K562 (cell line): ENCODE results near the gene MS4A8. TPM values are rescaled to one million over a fixed set of nuclear protein-coding genes. Genes with fewer than 3 reads are reported as not detected.

Source experiments
- ATAC-seq: fragments of 200-7000 bp; cut with Tn5 transposase; 3 replicates; pipeline ENCODE4 v1.9.1; 2020; ENCODE audit warnings: moderate library complexity
- BruUV-seq: library from RNA; stranded (reverse); fragments of 400-500 nt; replicated peaks from 2 replicates; lab custom pipeline; 2021; lab: Mats Ljungman, UMichigan
- CTCF ChIA-PET: fragments of 300-600 bp; formaldehyde crosslinking; extraction: SDS; loops from one replicate; lab custom pipeline; 2021; ENCODE audit warnings: low intra/inter-chr PET ratio; lab: Yijun Ruan, JAX
- POLR2A ChIA-PET: fragments of 300-600, 350-650 bp; sonication (Branson Sonifier 250); formaldehyde crosslinking; extraction: SDS; loops from one replicate; lab custom pipeline; 2021; ENCODE audit warnings: antibody characterized with exemption, inconsistent platforms; lab: Yijun Ruan, JAX
- DNase-seq, 4 experiments: peaks; one replicate each; pipeline versions ENCODE4 v3.0.0 to v3.0.0-alpha.2; 2011 to 2018; ENCODE audit warnings: low spot score in 3 of 4, mixed read lengths in 3 of 4; ENCODE audit errors: extremely low read depth in 1 of 4
- FAIRE-seq: peaks from 2 replicates; lab custom pipeline; 2011; peaks lifted over from hg19 to GRCh38; lab: Jason Lieb, UNC
- H2AFZ ChIP-seq: 2 replicates; pipeline ENCODE4 v1.6.0; 2011; ENCODE audit warnings: low read depth, low read length, control low read depth, inconsistent platforms
- H3K27ac ChIP-seq: fragments of 200-600 bp; 3 replicates; pipeline ENCODE4 v1.8.0; 2011; ENCODE audit warnings: low read depth, mild to moderate bottlenecking, control low read depth, inconsistent platforms, low read length, moderate library complexity, mixed read lengths; ENCODE audit errors: extremely low read depth
- H3K27me3 ChIP-seq, 2 experiments: fragments of 300-600 bp in 1 of 2; 2 replicates in 1 of 2; 3 replicates in 1 of 2; pipeline versions ENCODE4 v1.6.0 to v1.8.0; 2011; ENCODE audit warnings: inconsistent platforms in 2 of 2, low read length in 2 of 2, mild to moderate bottlenecking in 1 of 2, mixed read lengths in 1 of 2, moderate library complexity in 1 of 2; ENCODE audit not compliant: control insufficient read depth in 2 of 2, insufficient read depth in 2 of 2
- H3K36me3 ChIP-seq: fragments of 300-600 bp; 3 replicates; pipeline ENCODE4 v1.8.0; 2011; ENCODE audit warnings: mild to moderate bottlenecking, low read length, inconsistent platforms; ENCODE audit not compliant: control insufficient read depth, insufficient read depth
- H3K4me1 ChIP-seq, 2 experiments: fragments of 200-600 bp in 1 of 2; replicated peaks in 1 of 2; 2 replicates in 1 of 2; 3 replicates in 1 of 2; pipeline versions ENCODE4 v1.5.1 to v1.8.0; 2011; ENCODE audit warnings: inconsistent platforms in 2 of 2, low read length in 2 of 2, mild to moderate bottlenecking in 1 of 2, mixed read lengths in 1 of 2, moderate library complexity in 1 of 2; ENCODE audit not compliant: control insufficient read depth in 2 of 2, insufficient read depth in 2 of 2
- H3K4me2 ChIP-seq: 2 replicates; pipeline ENCODE4 v1.6.1; 2011; ENCODE audit warnings: low read length, control low read depth, inconsistent platforms, mixed read lengths; ENCODE audit not compliant: insufficient read depth
- H3K4me3 ChIP-seq: fragments of 200-600 bp; sonication (generic), shearing (Covaris generic); 2 replicates; pipeline ENCODE4 v1.5.1; 2016; ENCODE audit warnings: control low read depth, inconsistent platforms
- H3K79me2 ChIP-seq: fragments of 200-600 bp; 3 replicates; pipeline ENCODE4 v1.8.0; 2011; ENCODE audit warnings: low read length, inconsistent platforms; ENCODE audit not compliant: control insufficient read depth, insufficient read depth
- H3K9ac ChIP-seq, 2 experiments: 2 replicates each; pipeline versions ENCODE4 v1.6.0 to v1.6.1; 2011; ENCODE audit warnings: low read depth in 2 of 2, low read length in 2 of 2, control low read depth in 1 of 2, inconsistent platforms in 1 of 2, mild to moderate bottlenecking in 1 of 2, mixed read lengths in 1 of 2; ENCODE audit not compliant: insufficient read depth in 1 of 2
- H3K9me1 ChIP-seq: one replicate; pipeline ENCODE4 v1.6.0; 2011; ENCODE audit warnings: inconsistent platforms, mild to moderate bottlenecking, low read length, moderate library complexity; ENCODE audit not compliant: control insufficient read depth, insufficient read depth
- H3K9me3 ChIP-seq: replicated peaks from 2 replicates; pipeline ENCODE4 v1.5.1; 2011; ENCODE audit warnings: low read depth, low read length, inconsistent platforms; ENCODE audit not compliant: control insufficient read depth, insufficient read depth
- H4K20me1 ChIP-seq: replicated peaks from 2 replicates; pipeline ENCODE4 v1.6.1; 2011; ENCODE audit warnings: low read length, inconsistent platforms, mixed read lengths; ENCODE audit not compliant: control insufficient read depth, insufficient read depth
- WGBS: fragments of 100-300 bp; shearing (Covaris generic); methylation state at CpG from one replicate; pipeline ENCODE4 v1.1.6; 2016; ENCODE audit warnings: low coverage, mixed read lengths; ENCODE audit not compliant: insufficient coverage; ENCODE audit errors: missing lambda C conversion rate; 5-methylcytosine and 5-hydroxymethylcytosine counted together
- in situ Hi-C: fragments of 300-500 bp; cut with MboI; formaldehyde crosslinking; loops from 4 replicates; pipeline ENCODE4 v1.15.0; 2018; ENCODE audit warnings: inconsistent platforms, mixed read lengths
- intact Hi-C: fragments of 100-400 bp; cut with micrococcal nuclease; formaldehyde crosslinking; loops from 2 replicates; pipeline ENCODE4 v1.14.2; 2022
- polyA plus RNA-seq, 8 experiments: library from polyadenylated mRNA; depleted of rRNA in 4 of 8; stranded (reverse) in 5 of 8; unstranded in 3 of 8; fragments of >200 nt; fragmentation: Nextera tagmentation in 2 of 8; fragmentation: Illumina TruSeq in 1 of 8; extraction: Ambion mirVana in 2 of 8; extraction: Trizol in 1 of 8; gene quantifications; 2 replicates each; pipeline versions ENCODE4 v1.2.1 to v1.2.3, GENCODE V29; 2011 to 2014; ENCODE audit warnings: inconsistent platforms in 1 of 8, missing spikeins in 1 of 8
- total RNA-seq, 7 experiments: library from RNA; depleted of rRNA in 6 of 7; stranded (reverse); fragments of >200 nt in 6 of 7; fragmentation: Illumina TruSeq in 2 of 7; extraction: Trizol in 2 of 7; gene quantifications; 2 replicates each; pipeline versions ENCODE4 v1.2.1 to v1.2.3, GENCODE V29; 2011 to 2021; ENCODE audit warnings: low replicate concordance in 1 of 7
- TF ChIP-seq, protein P1 (sequence below), 3 experiments: IDR thresholded peaks in 2 of 3; conservative IDR thresholded peaks in 1 of 3; 2 replicates each; pipeline ENCODE4 v1.5.1; 2011 to 2012; ENCODE audit warnings: low read length in 3 of 3, mild to moderate bottlenecking in 3 of 3, control low read depth in 2 of 3, improper control_type of control experiment in 1 of 3, inconsistent platforms in 1 of 3, low read depth in 1 of 3, mixed read lengths in 1 of 3, moderate library complexity in 1 of 3; ENCODE audit not compliant: insufficient read depth in 2 of 3
- TF ChIP-seq, protein P2 (sequence below): fragments of 250-450 bp; sonication (Bioruptor Pico); IDR thresholded peaks from 2 replicates; pipeline ENCODE4 v1.4.0; 2020; ENCODE audit warnings: mild to moderate bottlenecking, moderate library complexity

Gene MS4A8
- total and polyA plus RNA-seq, 9 of the 15 experiments (the other 6 are each of a cell fraction or from before 2014, with no cell fraction given) = not detected

DNA sequence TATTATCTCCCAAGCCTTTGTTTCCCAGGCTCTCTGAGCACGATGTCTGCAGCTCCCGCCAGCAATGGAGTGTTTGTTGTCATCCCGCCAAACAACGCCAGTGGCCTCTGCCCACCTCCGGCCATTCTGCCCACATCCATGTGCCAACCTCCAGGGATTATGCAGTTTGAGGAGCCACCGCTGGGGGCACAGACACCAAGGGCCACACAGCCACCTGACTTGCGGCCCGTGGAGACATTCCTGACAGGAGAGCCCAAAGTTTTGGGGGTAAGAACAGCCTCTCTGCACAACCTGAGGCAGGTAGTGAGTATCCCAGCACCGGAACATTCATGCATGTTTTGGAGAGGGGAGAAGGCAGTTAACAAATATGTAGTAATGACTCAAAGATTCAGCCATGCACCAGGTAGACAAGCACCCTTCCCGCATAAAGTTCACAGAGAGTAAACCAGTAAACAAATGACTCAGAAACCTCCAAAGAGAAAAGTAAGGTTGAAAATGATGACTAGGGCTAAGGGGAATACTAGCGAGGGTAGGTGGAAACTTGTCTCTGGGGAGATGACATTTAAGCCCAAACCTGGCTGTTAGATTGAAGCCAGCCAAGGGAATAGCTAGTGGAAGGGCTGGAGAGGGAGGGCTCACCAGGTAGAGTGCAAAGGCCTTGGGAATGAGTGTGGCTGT, 64.4 kb downstream of the MS4A8 start:
- ATAC-seq = no peak
- no peak for FAIRE-seq
- Histone ChIP-seq H3K4me3 (no peak overlapping the region), H3K9me1 (no peaks in the 10 kb centered on the region), H2AFZ (no peak overlapping the region), H3K9ac (no peak overlapping the region), H3K79me2 (no peaks in the 10 kb centered on the region), H3K4me1 (peaks cover 2 to 6% of the 10 kb centered on the region in 2 experiments; a peak in 1 of 5 replicates), H3K9me3 (no peaks in the 10 kb centered on the region), H3K4me2 (no peak overlapping the region), H3K27ac (no peak overlapping the region), H4K20me1 (no peaks in the 10 kb centered on the region), H3K27me3 (peaks cover 31 to 57% of the 10 kb centered on the region in 2 experiments), H3K36me3 (no peaks in the 10 kb centered on the region)
- 5% methylated on average over 11 of the region's 11 CpGs for WGBS
- intact Hi-C loops = loop anchor here (2.0 kb wide), 1 partner anchor 63 kb away; no protein-coding TSS in a partner anchor
- TF ChIP-seq, protein P1, sequence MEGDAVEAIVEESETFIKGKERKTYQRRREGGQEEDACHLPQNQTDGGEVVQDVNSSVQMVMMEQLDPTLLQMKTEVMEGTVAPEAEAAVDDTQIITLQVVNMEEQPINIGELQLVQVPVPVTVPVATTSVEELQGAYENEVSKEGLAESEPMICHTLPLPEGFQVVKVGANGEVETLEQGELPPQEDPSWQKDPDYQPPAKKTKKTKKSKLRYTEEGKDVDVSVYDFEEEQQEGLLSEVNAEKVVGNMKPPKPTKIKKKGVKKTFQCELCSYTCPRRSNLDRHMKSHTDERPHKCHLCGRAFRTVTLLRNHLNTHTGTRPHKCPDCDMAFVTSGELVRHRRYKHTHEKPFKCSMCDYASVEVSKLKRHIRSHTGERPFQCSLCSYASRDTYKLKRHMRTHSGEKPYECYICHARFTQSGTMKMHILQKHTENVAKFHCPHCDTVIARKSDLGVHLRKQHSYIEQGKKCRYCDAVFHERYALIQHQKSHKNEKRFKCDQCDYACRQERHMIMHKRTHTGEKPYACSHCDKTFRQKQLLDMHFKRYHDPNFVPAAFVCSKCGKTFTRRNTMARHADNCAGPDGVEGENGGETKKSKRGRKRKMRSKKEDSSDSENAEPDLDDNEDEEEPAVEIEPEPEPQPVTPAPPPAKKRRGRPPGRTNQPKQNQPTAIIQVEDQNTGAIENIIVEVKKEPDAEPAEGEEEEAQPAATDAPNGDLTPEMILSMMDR (IDR thresholded peaks at IDR 0.05 in 2 of 3, conservative IDR thresholded peaks at IDR 0.05 in 1 of 3; ENCODE audit: insufficient read depth in 2 of 3, low read depth in 1 of 3, low read length in 3 of 3) = 0 out of 6 replicates have a peak, but pooled peaks of 1 of the 3 experiments have one; percentile 17
- TF ChIP-seq, protein P2, sequence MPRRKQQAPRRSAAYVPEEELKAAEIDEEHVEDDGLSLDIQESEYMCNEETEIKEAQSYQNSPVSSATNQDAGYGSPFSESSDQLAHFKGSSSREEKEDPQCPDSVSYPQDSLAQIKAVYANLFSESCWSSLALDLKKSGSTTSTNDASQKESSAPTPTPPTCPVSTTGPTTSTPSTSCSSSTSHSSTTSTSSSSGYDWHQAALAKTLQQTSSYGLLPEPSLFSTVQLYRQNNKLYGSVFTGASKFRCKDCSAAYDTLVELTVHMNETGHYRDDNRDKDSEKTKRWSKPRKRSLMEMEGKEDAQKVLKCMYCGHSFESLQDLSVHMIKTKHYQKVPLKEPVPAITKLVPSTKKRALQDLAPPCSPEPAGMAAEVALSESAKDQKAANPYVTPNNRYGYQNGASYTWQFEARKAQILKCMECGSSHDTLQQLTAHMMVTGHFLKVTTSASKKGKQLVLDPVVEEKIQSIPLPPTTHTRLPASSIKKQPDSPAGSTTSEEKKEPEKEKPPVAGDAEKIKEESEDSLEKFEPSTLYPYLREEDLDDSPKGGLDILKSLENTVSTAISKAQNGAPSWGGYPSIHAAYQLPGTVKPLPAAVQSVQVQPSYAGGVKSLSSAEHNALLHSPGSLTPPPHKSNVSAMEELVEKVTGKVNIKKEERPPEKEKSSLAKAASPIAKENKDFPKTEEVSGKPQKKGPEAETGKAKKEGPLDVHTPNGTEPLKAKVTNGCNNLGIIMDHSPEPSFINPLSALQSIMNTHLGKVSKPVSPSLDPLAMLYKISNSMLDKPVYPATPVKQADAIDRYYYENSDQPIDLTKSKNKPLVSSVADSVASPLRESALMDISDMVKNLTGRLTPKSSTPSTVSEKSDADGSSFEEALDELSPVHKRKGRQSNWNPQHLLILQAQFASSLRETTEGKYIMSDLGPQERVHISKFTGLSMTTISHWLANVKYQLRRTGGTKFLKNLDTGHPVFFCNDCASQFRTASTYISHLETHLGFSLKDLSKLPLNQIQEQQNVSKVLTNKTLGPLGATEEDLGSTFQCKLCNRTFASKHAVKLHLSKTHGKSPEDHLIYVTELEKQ (CRISPR knock-in tag) = no peak
- ChIA-PET POLR2A (interaction anchor here (0.6 to 1.7 kb wide), 4 partner anchors 11 to 558 kb away, joined by 3 to 4 read pairs (median 3); no protein-coding TSS in a partner anchor), CTCF (no interaction called here)
- no TSS peak for BruUV-seq
- DNase-seq = no peak
- in situ Hi-C loops = no loop called here
